Daoy (cell line): Measurements from ENCODE around the gene SF3A1. TPM values are rescaled to one million over a fixed set of nuclear protein-coding genes. Genes with fewer than 3 reads are reported as not detected.
A peak's percentile ranks its signal among the peaks of the same experiment; 100 is the strongest.

Source experiments
- DNase-seq: peaks from one replicate; pipeline ENCODE4 v3.0.0-alpha.2; 2015; ENCODE audit warnings: low read depth
- total RNA-seq: library from RNA; depleted of rRNA; stranded (reverse); fragments of >200 nt; shearing (Covaris generic); gene quantifications from 2 replicates; pipeline ENCODE4 v1.2.3, GENCODE V29; 2014; rRNA removed

SF3A1 gene
- total RNA-seq, 1 experiment from 2014 or later: 29.4 TPM

DNA sequence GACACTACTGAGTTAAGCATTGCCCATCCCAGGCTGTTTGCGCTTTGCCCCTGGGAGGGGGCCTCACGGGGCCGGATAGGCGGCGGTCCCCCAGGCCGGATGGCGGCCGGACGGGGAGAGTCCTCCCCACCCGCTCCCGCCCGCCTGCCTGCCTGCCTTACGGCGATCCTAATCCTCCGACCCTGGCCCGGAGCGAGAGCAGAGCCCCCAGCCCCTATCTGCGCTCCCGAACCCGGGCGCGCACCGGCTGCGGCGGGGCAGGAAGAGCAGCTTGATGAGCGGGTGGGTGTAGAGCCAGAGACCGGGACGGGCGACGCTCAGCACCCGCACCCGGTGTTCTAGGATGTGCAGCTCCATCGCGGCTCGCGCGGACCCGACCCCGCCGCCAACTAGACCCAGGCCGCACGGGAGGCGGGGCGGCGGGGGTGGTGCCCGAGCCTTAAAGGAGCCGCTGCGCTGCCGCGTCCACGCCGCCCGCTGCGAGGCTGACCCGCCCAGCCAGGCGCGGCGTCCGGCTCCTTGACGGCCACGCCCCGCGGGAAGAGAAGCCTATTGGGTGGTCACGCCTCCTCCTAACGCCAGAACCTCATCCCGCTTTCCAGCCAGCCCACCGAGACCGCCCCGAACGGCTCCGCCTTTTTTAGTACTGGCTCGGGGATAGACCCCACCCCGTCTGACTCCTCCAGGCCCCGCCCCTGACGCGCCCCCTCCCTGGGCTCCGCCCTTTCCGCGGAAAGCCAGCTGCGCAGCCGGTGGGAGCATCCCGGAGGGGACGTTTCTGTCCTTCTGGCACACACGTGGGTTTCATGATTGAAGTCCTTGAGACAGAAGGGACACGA lies 67.3 kb downstream of the SF3A1 start, which contains the start of gene CASTOR1:
Gene CASTOR1 (minus strand): TSS at position 365 of the 839 bp plus-strand sequence. CDS start 8 bp downstream, at position 357.
- DNase-seq: peak; percentile 99

DNA sequence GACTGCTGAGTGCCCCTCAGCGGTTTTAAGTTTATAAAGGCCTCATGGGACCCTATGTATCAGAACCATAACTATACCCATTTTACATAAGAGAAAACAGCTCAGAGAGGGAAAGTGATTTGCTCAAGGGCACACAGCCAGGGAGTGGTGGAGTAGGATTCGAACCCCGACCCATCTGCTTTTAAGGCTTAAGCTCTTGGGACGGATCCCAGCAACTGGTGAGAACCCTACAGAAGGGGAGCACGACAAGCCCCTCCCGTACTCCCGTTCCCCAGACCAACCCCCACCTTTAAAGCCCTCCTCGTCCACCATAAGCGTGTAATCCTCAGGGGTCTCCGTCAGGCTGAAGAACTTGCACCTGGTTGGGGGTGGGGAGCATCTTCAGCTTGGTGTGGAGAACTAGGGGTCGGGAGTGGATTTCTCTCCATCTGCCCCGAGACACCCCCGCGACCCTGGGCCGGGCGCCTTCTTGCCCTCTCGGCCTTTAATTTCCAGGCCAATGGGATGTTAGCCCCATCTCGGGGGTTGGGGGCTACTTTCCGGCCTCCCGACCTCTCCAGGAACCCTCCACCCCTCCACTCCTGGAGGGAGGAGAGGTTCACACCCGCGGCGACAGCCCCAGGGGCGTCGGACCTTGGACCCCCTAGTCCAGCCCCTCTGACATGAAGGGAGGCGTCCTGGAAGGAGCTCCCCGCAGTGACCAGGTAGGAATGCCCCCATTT lies 68.1 kb downstream of the SF3A1 start:
- no peak for DNase-seq

DNA sequence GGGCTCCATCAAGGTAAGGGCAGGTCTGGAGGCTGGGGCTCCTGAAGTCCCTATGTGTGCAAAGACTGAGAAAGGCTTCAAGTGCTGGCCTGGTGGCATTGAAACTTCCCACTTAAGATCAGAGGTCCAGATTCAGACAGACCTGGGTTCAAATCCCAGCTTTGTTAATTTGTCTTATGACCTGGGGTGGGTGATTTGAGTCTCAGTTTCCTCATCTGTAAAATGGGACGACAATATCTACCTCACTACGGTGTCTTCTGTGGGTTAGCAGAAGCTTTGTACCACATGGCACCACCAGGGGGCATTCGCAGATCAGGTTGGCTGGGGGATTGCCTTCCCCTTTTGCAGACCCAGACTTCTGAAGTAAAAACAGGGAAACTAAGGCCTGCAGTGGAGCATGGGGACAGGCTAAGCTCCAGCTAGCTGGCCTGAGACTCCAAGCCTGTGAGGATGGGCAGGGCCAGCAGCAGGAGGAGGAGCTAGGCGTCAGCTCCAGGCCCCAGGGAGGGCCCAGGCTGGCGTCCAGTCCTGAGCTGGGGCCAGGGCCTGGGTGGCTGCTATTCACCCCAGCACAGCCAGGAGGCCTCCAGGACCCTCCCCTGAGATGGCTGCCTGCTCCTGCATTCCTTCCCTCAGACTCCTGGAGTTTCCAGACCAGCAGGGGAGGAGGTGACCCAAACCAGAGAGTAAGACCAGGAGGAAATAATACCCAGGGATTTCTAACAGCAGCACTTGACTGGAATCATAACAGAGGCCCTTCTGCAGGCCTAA lies 68.9 kb downstream of the SF3A1 start:
- DNase-seq: peak; percentile 95

DNA sequence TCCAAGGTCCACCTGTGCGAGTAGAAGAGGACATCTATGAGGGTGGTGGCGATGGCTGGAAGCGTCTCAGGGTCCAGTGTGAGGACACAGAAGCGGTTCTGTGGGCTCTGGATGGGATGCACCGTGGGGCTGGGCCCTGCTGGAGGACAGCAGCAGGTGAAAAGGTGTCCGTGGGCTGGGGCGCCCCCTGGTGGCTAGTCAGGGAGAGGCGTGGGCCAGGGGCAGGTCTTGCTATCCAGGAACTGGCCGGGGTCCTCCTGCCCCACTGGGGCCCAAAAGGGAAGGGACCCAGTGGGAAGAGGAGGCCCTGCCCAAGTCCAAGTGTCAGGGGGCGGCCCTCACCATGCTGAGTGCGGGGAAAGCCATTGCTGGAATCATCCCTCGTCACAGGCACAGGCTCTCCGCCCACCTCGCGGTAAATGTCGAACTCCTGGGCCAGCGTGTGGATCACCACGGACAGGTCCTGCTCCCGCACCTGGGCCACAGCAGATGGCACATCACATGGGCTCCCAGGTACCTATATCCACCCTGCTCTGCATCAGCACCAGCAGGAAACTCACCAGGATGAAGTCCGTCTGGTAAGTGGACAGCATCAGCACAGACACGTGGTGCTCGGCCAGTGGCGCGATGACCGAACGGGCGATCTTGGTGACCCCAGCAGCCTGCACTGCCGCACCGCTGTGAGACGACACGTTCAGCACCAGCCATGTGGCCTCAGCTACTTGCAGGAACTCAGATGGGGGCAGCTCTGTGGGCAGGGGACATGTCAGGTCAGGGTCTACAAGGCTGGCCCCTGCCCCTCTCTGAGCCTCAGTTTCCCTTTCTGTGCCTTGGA lies 69.7 kb downstream of the SF3A1 start:
- DNase-seq: peak; percentile 76

DNA sequence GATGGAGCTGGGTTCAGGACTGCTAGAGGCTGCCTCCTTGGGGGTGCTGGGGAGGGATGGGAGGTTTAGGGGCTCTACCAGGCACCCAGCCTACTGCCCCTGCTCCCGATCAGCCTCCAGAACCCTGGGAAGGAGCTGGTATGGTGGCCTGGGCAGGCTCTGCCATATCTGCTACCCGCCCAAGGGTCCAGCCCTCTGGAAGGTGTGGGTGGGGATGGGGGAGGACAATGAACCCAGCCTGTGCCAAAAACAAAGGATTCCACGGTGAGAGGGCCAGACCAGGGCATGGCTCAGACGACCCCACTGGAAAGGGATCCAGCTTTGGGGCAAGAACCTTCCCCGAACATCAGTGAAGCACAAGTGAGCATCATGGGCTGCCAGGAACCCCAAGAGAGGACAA lies 70.4 kb downstream of the SF3A1 start:
- no peak for DNase-seq

DNA sequence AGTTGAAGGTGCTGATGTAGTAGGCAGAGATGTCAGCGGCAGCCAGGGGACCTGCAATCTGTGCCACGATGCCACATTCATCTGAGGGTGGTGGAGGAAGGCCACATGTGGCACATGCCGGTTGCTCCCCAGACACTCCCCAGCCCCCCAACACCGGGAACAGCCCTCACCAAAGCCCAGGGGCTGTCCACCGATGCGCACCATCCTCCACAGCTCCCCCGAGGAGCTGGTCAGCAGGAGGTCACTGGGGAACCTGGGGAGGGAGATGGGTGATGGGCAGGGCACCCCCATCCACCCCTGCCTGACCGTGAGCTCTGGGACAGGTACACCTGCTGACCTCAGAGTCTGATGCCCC lies 70.9 kb downstream of the SF3A1 start:
- DNase-seq: no peak

DNA sequence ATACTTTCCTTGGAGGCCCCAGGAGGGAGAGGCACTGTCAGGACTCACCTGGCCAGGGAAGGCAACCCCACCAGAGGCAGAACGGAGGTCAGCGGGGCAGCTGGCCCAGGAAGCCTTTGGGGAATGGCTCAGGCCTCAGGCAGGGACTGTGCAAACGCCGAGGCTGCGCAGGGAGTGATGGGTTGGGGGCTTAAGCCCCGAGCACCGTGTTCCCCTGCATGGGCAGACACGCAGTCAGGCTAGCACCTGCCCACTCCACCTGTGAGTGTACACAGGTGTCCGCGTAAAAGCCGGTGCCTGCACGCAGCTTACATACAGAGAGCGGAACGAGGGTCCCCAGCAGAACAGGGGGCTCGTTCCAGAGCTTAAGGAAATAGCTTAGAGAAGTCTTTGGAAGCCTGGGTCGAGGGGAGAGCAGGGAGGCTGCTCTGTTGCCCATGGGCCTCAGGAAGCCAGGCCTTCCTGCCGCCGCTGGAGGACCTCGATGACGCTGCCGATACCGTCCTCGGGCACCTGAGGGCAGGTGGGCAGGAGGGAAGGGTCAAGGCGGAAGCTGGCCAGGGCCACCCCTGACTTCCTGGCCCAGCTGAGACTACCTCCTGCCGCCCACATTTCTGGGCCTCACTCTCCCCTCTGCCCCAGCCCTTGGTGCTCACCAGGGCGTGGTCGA lies 71.4 kb downstream of the SF3A1 start:
- DNase-seq: no peak

DNA sequence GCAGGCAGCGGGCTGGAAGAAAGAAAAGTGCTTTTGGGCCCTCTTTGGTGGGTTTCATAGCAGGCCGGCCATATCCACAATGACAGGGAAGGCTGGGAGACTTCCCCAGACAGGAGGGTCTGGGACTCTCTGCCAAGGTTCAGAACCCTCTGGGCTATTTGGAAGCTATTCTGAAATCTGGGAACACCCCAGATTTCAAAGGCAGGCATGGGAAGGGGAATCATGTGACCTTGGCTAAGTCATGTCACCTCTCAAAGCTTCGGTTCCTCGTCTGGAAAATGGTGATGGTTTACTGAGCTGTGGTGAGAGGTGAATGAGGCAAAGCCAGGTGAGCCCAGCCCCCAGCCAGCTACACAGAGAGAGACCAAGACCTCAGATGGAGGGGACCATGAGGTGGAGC lies 72.0 kb downstream of the SF3A1 start:
- no peak for DNase-seq

DNA sequence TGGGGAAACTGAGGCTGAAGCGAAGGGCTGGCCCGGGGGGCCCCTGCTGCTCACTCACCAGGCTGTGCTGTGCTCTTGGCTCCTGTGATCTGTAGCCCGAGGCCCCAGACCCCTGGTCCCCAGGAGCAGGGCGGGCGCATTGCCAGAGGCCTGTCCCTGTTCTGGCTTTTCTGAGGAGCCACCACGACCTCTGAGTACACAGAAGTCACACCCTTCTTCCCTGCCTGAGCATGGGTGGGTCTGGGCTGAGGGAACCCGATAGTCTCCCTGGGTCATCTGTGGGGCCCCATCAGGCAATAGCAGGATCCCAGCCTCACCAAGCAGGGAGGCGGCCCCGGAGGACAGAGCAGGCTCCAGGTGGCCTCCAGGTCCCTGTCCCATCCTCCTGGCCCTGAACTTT lies 72.5 kb downstream of the SF3A1 start:
- no peak for DNase-seq

DNA sequence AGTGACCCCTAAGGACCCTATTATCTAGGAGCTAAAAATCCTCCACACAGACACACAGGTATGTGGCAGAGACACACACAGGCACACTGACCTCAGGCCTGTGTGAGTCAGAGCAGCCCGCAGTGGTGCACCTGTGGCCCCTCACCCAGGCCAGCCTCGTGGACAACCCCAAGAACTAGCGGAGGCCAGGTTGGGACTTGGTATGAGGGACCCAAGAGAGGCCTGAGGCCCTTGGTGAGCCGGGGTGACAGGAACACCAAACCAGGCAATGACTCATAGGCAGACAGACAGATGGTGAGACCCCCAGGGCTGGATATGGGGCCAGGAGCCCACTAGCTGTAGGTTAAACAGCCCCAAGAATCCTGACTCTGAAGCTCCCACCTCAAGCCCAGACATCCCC lies 73.4 kb downstream of the SF3A1 start:
- DNase-seq: no peak

DNA sequence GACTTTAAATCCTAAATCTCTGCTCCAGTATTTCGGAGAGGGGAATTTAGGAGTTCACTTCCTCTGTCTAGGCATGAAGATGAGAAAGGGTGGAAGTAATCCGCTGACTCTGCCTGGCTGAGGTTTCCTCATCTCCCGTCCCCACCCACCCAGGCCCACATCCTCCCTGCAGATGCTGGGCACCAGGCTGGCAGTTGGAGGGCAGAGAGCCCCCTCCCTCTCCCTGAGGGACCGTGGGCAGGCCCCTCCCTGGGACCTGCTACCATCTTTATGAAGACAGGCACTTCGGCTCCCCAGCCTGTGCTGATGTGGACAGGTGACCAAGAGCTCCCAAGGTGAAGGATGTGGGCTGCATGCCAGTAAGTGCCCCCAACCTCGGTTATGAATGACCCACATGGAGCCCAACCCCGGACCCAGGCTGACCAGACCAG lies 74.1 kb downstream of the SF3A1 start:
- no peak for DNase-seq

Other genes with a start within 250 kb of the SF3A1 start
- gene LIF, start 110.1 kb downstream of the SF3A1 start, total RNA-seq: 33.3 and 35.2 TPM in 2 replicates
- 0.06 TPM in 1 of 2 replicates, not detected in the other for gene OSM, start 90.0 kb downstream of the SF3A1 start, total RNA-seq
- 5.9 and 10.3 TPM in 2 replicates for gene CASTOR1, start 67.4 kb downstream of the SF3A1 start, total RNA-seq
- gene TBC1D10A, start 30.0 kb downstream of the SF3A1 start, total RNA-seq: 20.8 and 35.5 TPM in 2 replicates
- gene CCDC157, start 113 bp upstream of the SF3A1 start, total RNA-seq: 1.5 and 2.7 TPM in 2 replicates
- gene RNF215, start 30.5 kb upstream of the SF3A1 start, total RNA-seq: 9.8 and 19.2 TPM in 2 replicates
- gene SEC14L2, start 40.1 kb upstream of the SF3A1 start, total RNA-seq: 9.5 and 12.7 TPM in 2 replicates
- 57.8 and 84.1 TPM in 2 replicates for gene MTFP1, start 68.9 kb upstream of the SF3A1 start, total RNA-seq
- gene SEC14L3, start 115.1 kb upstream of the SF3A1 start, total RNA-seq: not detected in 2 replicates
- gene SEC14L4, start 148.8 kb upstream of the SF3A1 start, total RNA-seq: 0.09 and 0.17 TPM in 2 replicates
- gene SEC14L6, start 189.8 kb upstream of the SF3A1 start, total RNA-seq: 0.03 and 0.06 TPM in 2 replicates
- 0.12 and 0.29 TPM in 2 replicates for gene GAL3ST1, start 217.8 kb upstream of the SF3A1 start, total RNA-seq
- 162 and 172 TPM in 2 replicates for gene PES1, start 235.0 kb upstream of the SF3A1 start, total RNA-seq